ENCODE data around the gene ADAMTS18.

The ADAMTS18 gene

DNA sequence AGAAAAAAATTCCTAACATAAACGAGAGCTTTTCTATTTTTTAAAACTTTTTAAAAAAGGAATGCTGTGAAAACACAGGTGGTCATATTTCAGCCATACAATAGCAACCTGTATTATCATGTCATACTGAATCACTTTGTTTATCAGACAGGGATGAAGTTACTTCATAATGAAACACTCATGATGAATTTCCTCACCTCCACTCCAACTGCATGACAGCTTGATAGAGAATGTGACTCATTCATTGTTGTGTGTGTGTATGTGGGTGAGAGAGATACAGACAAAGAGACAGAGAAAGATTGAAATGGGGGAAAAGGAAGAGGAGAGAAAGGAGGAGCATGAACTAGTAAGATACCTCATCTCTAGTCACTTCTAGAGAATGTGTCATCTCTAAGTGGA is 126.7 kb downstream of the ADAMTS18 start:
- TF ChIP-seq, protein P1, sequence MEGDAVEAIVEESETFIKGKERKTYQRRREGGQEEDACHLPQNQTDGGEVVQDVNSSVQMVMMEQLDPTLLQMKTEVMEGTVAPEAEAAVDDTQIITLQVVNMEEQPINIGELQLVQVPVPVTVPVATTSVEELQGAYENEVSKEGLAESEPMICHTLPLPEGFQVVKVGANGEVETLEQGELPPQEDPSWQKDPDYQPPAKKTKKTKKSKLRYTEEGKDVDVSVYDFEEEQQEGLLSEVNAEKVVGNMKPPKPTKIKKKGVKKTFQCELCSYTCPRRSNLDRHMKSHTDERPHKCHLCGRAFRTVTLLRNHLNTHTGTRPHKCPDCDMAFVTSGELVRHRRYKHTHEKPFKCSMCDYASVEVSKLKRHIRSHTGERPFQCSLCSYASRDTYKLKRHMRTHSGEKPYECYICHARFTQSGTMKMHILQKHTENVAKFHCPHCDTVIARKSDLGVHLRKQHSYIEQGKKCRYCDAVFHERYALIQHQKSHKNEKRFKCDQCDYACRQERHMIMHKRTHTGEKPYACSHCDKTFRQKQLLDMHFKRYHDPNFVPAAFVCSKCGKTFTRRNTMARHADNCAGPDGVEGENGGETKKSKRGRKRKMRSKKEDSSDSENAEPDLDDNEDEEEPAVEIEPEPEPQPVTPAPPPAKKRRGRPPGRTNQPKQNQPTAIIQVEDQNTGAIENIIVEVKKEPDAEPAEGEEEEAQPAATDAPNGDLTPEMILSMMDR (IDR thresholded peaks at IDR 0.05; ENCODE audit: unreplicated experiment in 3 of 3) = no peak
- H3K36me3 Mint-ChIP-seq (ENCODE audit: low read depth) = no peaks in the 10 kb centered on the region

DNA sequence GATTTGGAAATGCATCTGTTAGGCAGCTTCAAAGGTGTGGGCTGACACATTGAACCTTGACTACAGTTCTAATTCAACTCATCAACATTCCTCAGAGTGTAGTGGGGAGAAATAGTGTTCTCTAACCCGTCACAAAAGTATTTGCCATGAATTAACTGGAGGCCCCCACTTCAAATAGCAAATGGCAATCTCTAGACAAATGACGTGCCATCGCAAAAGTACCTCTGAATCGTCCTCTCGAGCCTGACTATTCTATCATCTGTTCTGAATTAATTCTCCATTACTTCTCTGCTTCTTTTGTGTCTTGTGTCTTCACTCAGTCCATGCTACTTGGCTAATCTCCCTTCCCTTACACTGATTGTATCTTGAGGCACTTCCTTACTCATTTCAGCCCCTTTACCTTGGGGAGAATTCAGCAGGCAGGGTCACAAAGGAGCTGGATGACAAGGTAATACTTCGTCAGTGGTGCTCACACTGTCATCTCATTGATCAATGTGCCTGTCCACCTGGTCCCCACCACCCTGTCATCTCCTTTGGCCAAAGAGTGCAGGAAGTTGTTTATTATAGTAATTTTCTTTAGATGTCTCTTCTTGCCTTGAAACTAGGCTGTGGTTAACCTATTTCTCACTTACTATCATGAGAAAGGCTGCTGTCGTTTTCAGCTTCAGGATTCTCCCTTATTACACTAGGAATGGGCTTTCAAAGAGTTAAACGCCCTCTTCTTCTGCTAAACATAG is 127.2 kb downstream of the ADAMTS18 start:
- H3K36me3 Mint-ChIP-seq (ENCODE audit: low read depth) = no peaks in the 10 kb centered on the region
- H3K9me3 Mint-ChIP-seq = no peaks in the 10 kb centered on the region
- no peaks in the 10 kb centered on the region for H3K4me1 Mint-ChIP-seq
- TF ChIP-seq, protein P1 (IDR thresholded peaks at IDR 0.05; ENCODE audit: unreplicated experiment in 3 of 3) = no peak
- no peak overlapping the region for H3K27ac Mint-ChIP-seq
- no peaks in the 10 kb centered on the region for H3K27me3 Mint-ChIP-seq (ENCODE audit: low read depth)
- H3K4me3 Mint-ChIP-seq = no peak overlapping the region

More for the DNA sequence above, 126.7 kb downstream of the ADAMTS18 start:
- Mint-ChIP-seq H3K27me3 (ENCODE audit: low read depth) (no peaks in the 10 kb centered on the region), H3K4me3 (no peak overlapping the region), H3K4me1 (no peaks in the 10 kb centered on the region), H3K9me3 (no peaks in the 10 kb centered on the region), H3K27ac (no peak overlapping the region)

DNA sequence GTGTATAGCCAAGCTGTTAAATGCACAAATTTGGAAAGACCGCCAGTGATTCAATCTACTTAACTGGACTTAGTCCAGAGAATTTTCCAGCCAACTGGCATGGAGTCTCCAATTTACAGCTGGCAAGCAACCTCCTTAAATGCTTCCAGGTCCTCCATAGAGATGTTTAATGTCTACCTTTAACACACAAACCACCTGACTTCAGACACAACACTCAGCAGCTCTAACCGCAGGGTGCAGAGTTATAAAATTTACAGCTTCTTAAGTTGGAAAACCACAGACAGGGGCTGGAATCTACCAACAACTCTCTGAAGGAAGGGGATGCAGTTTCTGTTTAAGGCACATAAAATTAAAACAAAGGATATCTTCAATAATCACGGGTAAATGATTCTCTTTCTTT is 128.8 kb downstream of the ADAMTS18 start:
- H3K4me3 Mint-ChIP-seq = no peak overlapping the region
- H3K27ac Mint-ChIP-seq = no peak overlapping the region
- no peaks in the 10 kb centered on the region for H3K27me3 Mint-ChIP-seq (ENCODE audit: low read depth)
- no peaks in the 10 kb centered on the region for H3K36me3 Mint-ChIP-seq (ENCODE audit: low read depth)
- TF ChIP-seq, protein P1 (IDR thresholded peaks at IDR 0.05; ENCODE audit: unreplicated experiment in 3 of 3) = no peak
- H3K9me3 Mint-ChIP-seq = no peaks in the 10 kb centered on the region
- no peaks in the 10 kb centered on the region for H3K4me1 Mint-ChIP-seq

DNA sequence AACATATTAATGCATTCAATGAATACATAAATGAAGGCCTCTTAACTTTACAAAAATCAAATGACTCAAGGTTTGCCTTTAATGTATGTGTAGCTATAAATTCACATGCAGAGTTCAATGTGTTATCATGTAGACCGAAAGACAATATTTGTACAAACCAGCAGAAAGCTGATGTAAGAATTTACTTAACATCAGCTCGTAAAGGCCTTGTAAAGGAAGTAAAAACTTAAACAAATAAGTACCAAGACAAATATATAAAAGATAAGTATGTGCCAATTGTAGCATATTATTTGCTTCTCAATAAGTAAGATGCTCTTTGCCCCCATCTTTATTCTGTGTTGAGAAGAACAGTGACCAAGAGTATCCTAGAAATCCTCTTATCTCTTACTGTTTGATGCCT is 130.0 kb downstream of the ADAMTS18 start:
- Mint-ChIP-seq H3K27ac (no peak overlapping the region), H3K4me1 (no peaks in the 10 kb centered on the region), H3K36me3 (ENCODE audit: low read depth) (no peaks in the 10 kb centered on the region), H3K4me3 (no peak overlapping the region), H3K27me3 (ENCODE audit: low read depth) (no peaks in the 10 kb centered on the region), H3K9me3 (no peaks in the 10 kb centered on the region)
- TF ChIP-seq, protein P1 (IDR thresholded peaks at IDR 0.05; ENCODE audit: unreplicated experiment in 3 of 3) = no peak

DNA sequence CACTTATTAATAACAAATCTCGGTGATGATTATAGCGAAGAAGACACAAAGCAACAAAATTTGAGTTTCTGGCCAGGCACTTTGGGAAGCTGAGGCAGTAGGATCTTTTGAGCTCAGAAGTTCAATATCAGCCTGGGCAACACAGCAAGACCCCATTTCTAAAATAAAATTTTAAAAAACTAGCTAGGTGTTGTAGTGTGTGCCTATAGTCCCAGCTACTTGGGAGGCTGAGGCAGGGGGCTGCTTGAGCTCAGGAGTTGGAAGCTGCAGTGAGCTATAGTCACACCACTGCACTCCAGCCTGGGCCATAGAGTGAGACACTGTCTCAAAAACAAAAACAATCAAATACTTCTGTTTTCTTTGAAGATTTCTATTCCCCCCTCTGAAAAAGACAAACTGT is 130.7 kb downstream of the ADAMTS18 start:
- Mint-ChIP-seq H3K4me1 (no peaks in the 10 kb centered on the region), H3K27ac (no peak overlapping the region), H3K4me3 (no peak overlapping the region), H3K27me3 (ENCODE audit: low read depth) (no peaks in the 10 kb centered on the region), H3K36me3 (ENCODE audit: low read depth) (no peaks in the 10 kb centered on the region), H3K9me3 (no peaks in the 10 kb centered on the region)
- TF ChIP-seq, protein P1 (IDR thresholded peaks at IDR 0.05; ENCODE audit: unreplicated experiment in 3 of 3) = no peak

DNA sequence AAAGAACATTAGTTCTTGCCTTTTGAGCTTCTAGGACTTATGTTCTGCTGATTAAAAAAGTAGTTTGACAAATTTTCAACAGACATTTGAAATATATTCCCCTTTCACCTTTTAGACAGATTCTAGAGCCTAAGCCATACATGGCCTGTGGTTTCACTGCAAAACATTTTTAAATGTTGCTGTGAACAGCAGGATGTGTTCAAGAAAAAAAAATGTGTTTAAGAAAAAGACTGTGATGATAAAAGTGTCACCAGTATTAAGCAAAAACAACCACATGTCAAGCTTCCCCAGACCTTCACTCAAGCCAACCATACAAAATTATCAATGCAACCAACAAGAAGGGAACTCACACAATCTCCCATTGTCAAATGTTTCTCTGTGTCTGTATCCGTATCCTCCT is 132.2 kb downstream of the ADAMTS18 start:
- Mint-ChIP-seq H3K9me3 (no peaks in the 10 kb centered on the region), H3K4me3 (no peak overlapping the region), H3K4me1 (no peaks in the 10 kb centered on the region), H3K27me3 (ENCODE audit: low read depth) (no peaks in the 10 kb centered on the region), H3K27ac (no peak overlapping the region), H3K36me3 (ENCODE audit: low read depth) (no peaks in the 10 kb centered on the region)
- TF ChIP-seq, protein P1 (IDR thresholded peaks at IDR 0.05; ENCODE audit: unreplicated experiment in 3 of 3) = no peak
